Loucy (cell line): Measurements from ENCODE around the gene PRR9.

ENCODE experiments used
- H2AFZ ChIP-seq: fragments of 200-600 bp; sonication (generic); 2 replicates; pipeline ENCODE4 v1.6.0; 2016; ENCODE audit warnings: antibody characterized with exemption, mild to moderate bottlenecking, low read length, moderate library complexity
- H3F3A ChIP-seq: fragments of 200-600 bp; 2 replicates; pipeline ENCODE4 v1.6.0; 2016; ENCODE audit warnings: antibody characterized with exemption, low read depth, mild to moderate bottlenecking
- H3K27me3 ChIP-seq: fragments of 200-600 bp; sonication (generic); 2 replicates; pipeline ENCODE4 v1.6.1; 2014; ENCODE audit warnings: low read length, mild to moderate bottlenecking; ENCODE audit not compliant: insufficient read depth, poor library complexity, severe bottlenecking
- H3K36me3 ChIP-seq: fragments of 200-600 bp; sonication (generic); 2 replicates; pipeline ENCODE4 v1.6.1; 2016; ENCODE audit warnings: low read length; ENCODE audit not compliant: insufficient read depth
- H3K4me1 ChIP-seq: fragments of 200-600 bp; sonication (generic); 2 replicates; pipeline ENCODE4 v1.5.1; 2014; ENCODE audit warnings: low read length, mild to moderate bottlenecking; ENCODE audit not compliant: insufficient read depth, poor library complexity, severe bottlenecking
- H3K4me2 ChIP-seq: fragments of 200-600 bp; sonication (generic); 2 replicates; pipeline ENCODE4 v1.6.0; 2014; ENCODE audit warnings: antibody characterized with exemption, low read length, low read depth, mild to moderate bottlenecking; ENCODE audit not compliant: poor library complexity, severe bottlenecking
- H3K4me3 ChIP-seq: fragments of 200-600 bp; sonication (generic); 2 replicates; pipeline ENCODE4 v1.5.1; 2014; ENCODE audit warnings: low read length, mild to moderate bottlenecking, mixed read lengths; ENCODE audit not compliant: poor library complexity, severe bottlenecking
- H3K79me2 ChIP-seq: fragments of 200-600 bp; sonication (generic); 2 replicates; pipeline ENCODE4 v1.6.1; 2014; ENCODE audit warnings: low read length; ENCODE audit not compliant: insufficient read depth
- H3K9ac ChIP-seq: fragments of 200-600 bp; sonication (generic); 2 replicates; pipeline ENCODE4 v1.6.0; 2014; ENCODE audit warnings: mild to moderate bottlenecking, low read depth, low read length, moderate library complexity; ENCODE audit not compliant: poor library complexity, severe bottlenecking
- H3K9me2 ChIP-seq: fragments of 200-600 bp; sonication (generic); replicated peaks from 2 replicates; pipeline ENCODE4 v1.6.1; 2016; ENCODE audit warnings: low read depth, low read length, mixed read lengths
- H3K9me3 ChIP-seq: fragments of 200-600 bp; sonication (generic); 2 replicates; pipeline ENCODE4 v1.6.1; 2014; ENCODE audit warnings: mild to moderate bottlenecking, antibody characterized with exemption, low read length, low read depth; ENCODE audit not compliant: insufficient read depth
- H4K20me1 ChIP-seq: fragments of 200-600 bp; sonication (generic); 2 replicates; pipeline ENCODE4 v1.6.0; 2014; ENCODE audit warnings: antibody characterized with exemption, low read length, mild to moderate bottlenecking; ENCODE audit not compliant: insufficient read depth, poor library complexity, severe bottlenecking
- EZH2phosphoT487 ChIP-seq: fragments of 200-600 bp; IDR thresholded peaks from 2 replicates; pipeline ENCODE4 v1.6.1; 2018; ENCODE audit warnings: antibody characterized with exemption, mild to moderate bottlenecking, moderate library complexity, borderline replicate concordance
- TF ChIP-seq, protein P1 (sequence below): fragments of 200-600 bp; sonication (generic); conservative IDR thresholded peaks from 2 replicates; pipeline ENCODE4 v1.5.1; 2014; ENCODE audit warnings: mild to moderate bottlenecking, antibody characterized with exemption, low read length

Gene PRR9

DNA sequence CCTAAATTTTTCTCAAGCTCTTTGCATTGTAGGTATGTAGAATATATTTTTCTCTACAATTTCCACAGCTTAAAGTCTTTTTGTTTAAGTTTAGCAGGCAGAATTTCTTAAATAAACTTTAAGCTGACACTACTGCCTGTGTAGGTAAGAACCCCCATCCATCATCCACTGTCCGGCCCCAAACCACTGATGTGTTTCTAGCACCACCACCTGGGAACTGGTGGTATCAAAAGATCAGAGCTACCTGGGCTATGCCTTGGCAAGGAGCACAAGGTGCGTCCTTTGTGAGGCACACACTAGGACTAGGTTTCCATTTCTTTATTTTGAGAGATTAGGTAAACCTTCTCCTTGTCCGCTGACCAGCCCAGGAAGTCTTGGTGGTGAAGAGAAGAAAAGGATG, 24.7 kb upstream of the PRR9 start:
- TF ChIP-seq, protein P1, sequence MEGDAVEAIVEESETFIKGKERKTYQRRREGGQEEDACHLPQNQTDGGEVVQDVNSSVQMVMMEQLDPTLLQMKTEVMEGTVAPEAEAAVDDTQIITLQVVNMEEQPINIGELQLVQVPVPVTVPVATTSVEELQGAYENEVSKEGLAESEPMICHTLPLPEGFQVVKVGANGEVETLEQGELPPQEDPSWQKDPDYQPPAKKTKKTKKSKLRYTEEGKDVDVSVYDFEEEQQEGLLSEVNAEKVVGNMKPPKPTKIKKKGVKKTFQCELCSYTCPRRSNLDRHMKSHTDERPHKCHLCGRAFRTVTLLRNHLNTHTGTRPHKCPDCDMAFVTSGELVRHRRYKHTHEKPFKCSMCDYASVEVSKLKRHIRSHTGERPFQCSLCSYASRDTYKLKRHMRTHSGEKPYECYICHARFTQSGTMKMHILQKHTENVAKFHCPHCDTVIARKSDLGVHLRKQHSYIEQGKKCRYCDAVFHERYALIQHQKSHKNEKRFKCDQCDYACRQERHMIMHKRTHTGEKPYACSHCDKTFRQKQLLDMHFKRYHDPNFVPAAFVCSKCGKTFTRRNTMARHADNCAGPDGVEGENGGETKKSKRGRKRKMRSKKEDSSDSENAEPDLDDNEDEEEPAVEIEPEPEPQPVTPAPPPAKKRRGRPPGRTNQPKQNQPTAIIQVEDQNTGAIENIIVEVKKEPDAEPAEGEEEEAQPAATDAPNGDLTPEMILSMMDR, result peak; percentile 68
- no peak for TF ChIP-seq EZH2phosphoT487
- H3K36me3 ChIP-seq, result no peaks in the 10 kb centered on the region
- H3K9me3 ChIP-seq, result no peaks in the 10 kb centered on the region
- no peaks in the 10 kb centered on the region for H3K79me2 ChIP-seq
- H3K9me2 ChIP-seq, result no peaks in the 10 kb centered on the region
- H3K27me3 ChIP-seq, result no peaks in the 10 kb centered on the region
- no peaks in the 10 kb centered on the region for H3K4me1 ChIP-seq
- no peak overlapping the region for H3K9ac ChIP-seq
- no peaks in the 10 kb centered on the region for H3F3A ChIP-seq
- no peak overlapping the region for H3K4me2 ChIP-seq
- H4K20me1 ChIP-seq, result no peaks in the 10 kb centered on the region
- H3K4me3 ChIP-seq, result no peak overlapping the region
- no peak overlapping the region for H2AFZ ChIP-seq

DNA sequence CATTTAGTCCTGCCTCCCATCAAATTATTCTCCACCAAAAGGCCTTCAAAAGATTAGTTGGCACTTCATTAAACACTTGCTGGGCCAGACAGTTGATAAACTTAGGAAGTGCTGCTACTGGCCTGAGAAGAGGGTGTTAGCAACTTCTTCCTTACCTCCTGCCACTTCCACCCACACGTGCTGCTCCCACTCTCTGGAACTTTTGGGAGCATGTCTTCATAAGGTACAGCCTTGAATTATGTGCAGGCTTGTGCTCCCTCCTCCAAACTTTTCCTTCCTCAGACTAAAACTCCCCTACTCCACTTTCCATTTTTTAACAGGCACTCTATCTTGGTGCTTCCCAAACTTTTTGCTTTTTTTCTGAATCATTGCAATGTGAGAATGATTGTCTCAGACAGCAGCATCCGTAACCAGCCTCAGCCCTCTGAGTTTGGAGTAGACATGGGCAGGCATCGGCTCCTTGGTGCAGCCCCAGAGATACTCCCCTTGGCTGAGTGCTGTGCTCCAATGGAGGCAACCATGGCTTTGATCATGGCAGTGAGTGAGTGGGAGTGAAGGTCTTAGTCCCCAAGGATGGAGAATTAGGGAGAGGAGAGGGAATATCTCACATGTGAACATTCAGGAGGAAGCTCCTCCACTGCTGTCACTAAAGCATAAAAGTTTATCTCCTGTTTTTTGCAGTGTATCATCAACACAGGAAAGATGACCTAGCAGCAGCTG, 22.9 kb upstream of the PRR9 start:
- Histone ChIP-seq H3K36me3 (no peaks in the 10 kb centered on the region), H2AFZ (no peak overlapping the region), H3K9ac (no peak overlapping the region), H3K27me3 (peaks cover 7% of the 10 kb centered on the region), H3K79me2 (no peaks in the 10 kb centered on the region), H3K4me2 (no peak overlapping the region), H3F3A (no peaks in the 10 kb centered on the region), H3K9me2 (no peaks in the 10 kb centered on the region), H4K20me1 (no peaks in the 10 kb centered on the region), H3K4me1 (no peaks in the 10 kb centered on the region), H3K4me3 (no peak overlapping the region), H3K9me3 (no peaks in the 10 kb centered on the region)
- no peak for TF ChIP-seq EZH2phosphoT487
- TF ChIP-seq, protein P1, result no peak

DNA sequence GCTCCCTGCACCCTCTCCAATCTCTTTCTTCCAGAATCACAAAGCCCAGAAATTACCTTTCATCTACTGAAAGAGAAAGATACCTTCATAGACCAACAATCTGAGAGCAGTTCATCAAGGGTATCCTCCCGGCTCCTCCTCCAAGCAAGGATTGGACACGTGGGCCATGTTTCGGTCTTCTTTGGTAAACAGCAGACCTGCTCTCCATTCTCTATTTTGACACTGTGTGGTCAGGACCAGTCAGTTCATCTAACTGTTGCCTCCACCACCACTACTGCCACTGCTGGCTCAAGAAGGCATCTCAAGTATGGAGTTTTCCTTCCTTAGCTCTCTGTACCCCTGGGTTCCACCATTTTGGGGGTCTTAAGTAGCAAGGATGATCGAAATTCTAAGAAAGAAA, 22.2 kb upstream of the PRR9 start:
- Histone ChIP-seq H3K79me2 (no peaks in the 10 kb centered on the region), H3K4me3 (no peak overlapping the region), H4K20me1 (no peaks in the 10 kb centered on the region), H3K4me2 (no peak overlapping the region), H3F3A (no peaks in the 10 kb centered on the region), H3K4me1 (no peaks in the 10 kb centered on the region), H2AFZ (no peak overlapping the region), H3K9me2 (no peaks in the 10 kb centered on the region), H3K9ac (no peak overlapping the region), H3K36me3 (no peaks in the 10 kb centered on the region), H3K9me3 (no peaks in the 10 kb centered on the region), H3K27me3 (peaks cover 7% of the 10 kb centered on the region)
- TF ChIP-seq, protein P1, result no peak
- TF ChIP-seq EZH2phosphoT487, result no peak
